SJSA1 (cell line): ENCODE data around the gene SACS. TPM values are rescaled to one million over a fixed set of nuclear protein-coding genes. Genes with fewer than 3 reads are reported as not detected.

Source experiments
- DNase-seq, 2 experiments: peaks; one replicate each; pipeline ENCODE4 v3.0.0-alpha.2; 2015 to 2020; ENCODE audit warnings: low spot score in 2 of 2, low read depth in 1 of 2
- H3K27ac ChIP-seq: fragments of 250-450 bp; sonication (Bioruptor Pico); 2 replicates; pipeline ENCODE4 v1.5.1; 2020; ENCODE audit warnings: mild to moderate bottlenecking, moderate library complexity
- H3K27me3 ChIP-seq: fragments of 250-450 bp; sonication (Bioruptor Pico); replicated peaks from 2 replicates; pipeline ENCODE4 v1.5.1; 2020; ENCODE audit warnings: mild to moderate bottlenecking, moderate library complexity
- H3K36me3 ChIP-seq: fragments of 250-450 bp; sonication (Bioruptor Pico); 2 replicates; pipeline ENCODE4 v1.5.1; 2020; ENCODE audit warnings: mild to moderate bottlenecking
- H3K4me1 ChIP-seq: fragments of 250-450 bp; sonication (Bioruptor Pico); replicated peaks from 2 replicates; pipeline ENCODE4 v1.6.1; 2021; ENCODE audit warnings: mild to moderate bottlenecking
- H3K4me3 ChIP-seq: fragments of 250-450 bp; sonication (Bioruptor Pico); 2 replicates; pipeline ENCODE4 v1.5.1; 2020; ENCODE audit warnings: mild to moderate bottlenecking
- H3K9me3 ChIP-seq: fragments of 250-450 bp; sonication (Bioruptor Pico); replicated peaks from 2 replicates; pipeline ENCODE4 v1.5.1; 2020; ENCODE audit warnings: mild to moderate bottlenecking
- total RNA-seq: library from RNA; depleted of rRNA; stranded (reverse); fragments of >200 nt; shearing (Covaris generic); gene quantifications from 2 replicates; pipeline ENCODE4 v1.2.3, GENCODE V29; 2014

The SACS gene
- total RNA-seq, 1 experiment from 2014 or later = 24.2 TPM

- Histone ChIP-seq H3K4me3 (peak overlapping the region; percentile 38), H3K9me3 (no peaks in the 10 kb centered on the region), H3K27ac (no peak overlapping the region), H3K36me3 (no peaks in the 10 kb centered on the region), H3K4me1 (peaks cover 8% of the 10 kb centered on the region; the same call in 1 of the 2 replicates), H3K27me3 (no peaks in the 10 kb centered on the region)
- peak; percentile 63 to 74 for DNase-seq
These were observed 32.9 kb upstream of the SACS start for GRCh38 chr13:23466144-23467002.

GRCh38 chr13:23463661-23464060 is 30.2 kb upstream of the SACS start:
- H3K27me3 ChIP-seq = no peaks in the 10 kb centered on the region
- no peak for DNase-seq
- no peak overlapping the region for H3K27ac ChIP-seq
- H3K36me3 ChIP-seq = no peaks in the 10 kb centered on the region
- H3K4me1 ChIP-seq = peaks cover 8% of the 10 kb centered on the region; the same call in 1 of the 2 replicates
- no peak overlapping the region for H3K4me3 ChIP-seq
- no peaks in the 10 kb centered on the region for H3K9me3 ChIP-seq

GRCh38 chr13:23462815-23463559 is 29.5 kb upstream of the SACS start:
- no peak for DNase-seq

GRCh38 chr13:23461544-23461943 is 28.0 kb upstream of the SACS start:
- Histone ChIP-seq H3K4me1 (peaks cover 7% of the 10 kb centered on the region; the same call in 1 of the 2 replicates), H3K36me3 (no peaks in the 10 kb centered on the region), H3K4me3 (no peak overlapping the region), H3K27ac (no peak overlapping the region), H3K27me3 (no peaks in the 10 kb centered on the region), H3K9me3 (no peaks in the 10 kb centered on the region)
- DNase-seq = no peak

More at GRCh38 chr13:23462815-23463559, 29.5 kb upstream of the SACS start:
- Histone ChIP-seq H3K4me1 (peaks cover 8% of the 10 kb centered on the region; the same call in 1 of the 2 replicates), H3K4me3 (no peak overlapping the region), H3K27me3 (no peaks in the 10 kb centered on the region), H3K27ac (no peak overlapping the region), H3K36me3 (no peaks in the 10 kb centered on the region), H3K9me3 (no peaks in the 10 kb centered on the region)

GRCh38 chr13:23460921-23461320 is 27.4 kb upstream of the SACS start:
- 0 out of 2 replicates have a peak, but pooled peaks cover under 1% of the 10 kb centered on the region for H3K4me1 ChIP-seq
- no peak overlapping the region for H3K4me3 ChIP-seq
- DNase-seq = no peak
- H3K36me3 ChIP-seq = no peaks in the 10 kb centered on the region
- no peaks in the 10 kb centered on the region for H3K9me3 ChIP-seq
- H3K27me3 ChIP-seq = no peaks in the 10 kb centered on the region
- H3K27ac ChIP-seq = no peak overlapping the region

- no peaks in the 10 kb centered on the region for H3K4me1 ChIP-seq
- no peak overlapping the region for H3K4me3 ChIP-seq
- H3K27me3 ChIP-seq = no peaks in the 10 kb centered on the region
- H3K27ac ChIP-seq = no peak overlapping the region
- no peak for DNase-seq
- no peaks in the 10 kb centered on the region for H3K9me3 ChIP-seq
- no peaks in the 10 kb centered on the region for H3K36me3 ChIP-seq
These were observed 26.8 kb upstream of the SACS start for GRCh38 chr13:23460309-23460708.

GRCh38 chr13:23458989-23459388 is 25.5 kb upstream of the SACS start:
- Histone ChIP-seq H3K27ac (no peak overlapping the region), H3K4me1 (no peaks in the 10 kb centered on the region), H3K36me3 (no peaks in the 10 kb centered on the region), H3K4me3 (no peak overlapping the region), H3K27me3 (no peaks in the 10 kb centered on the region), H3K9me3 (no peaks in the 10 kb centered on the region)
- no peak for DNase-seq

- Histone ChIP-seq H3K4me3 (no peak overlapping the region), H3K27me3 (no peaks in the 10 kb centered on the region), H3K9me3 (no peaks in the 10 kb centered on the region), H3K36me3 (no peaks in the 10 kb centered on the region), H3K4me1 (no peaks in the 10 kb centered on the region), H3K27ac (no peak overlapping the region)
- DNase-seq = no peak
These were observed 23.1 kb upstream of the SACS start for GRCh38 chr13:23456437-23457210.

- no peaks in the 10 kb centered on the region for H3K9me3 ChIP-seq
- H3K4me3 ChIP-seq = no peak overlapping the region
- no peak for DNase-seq
- no peak overlapping the region for H3K27ac ChIP-seq
- H3K27me3 ChIP-seq = no peaks in the 10 kb centered on the region
- no peaks in the 10 kb centered on the region for H3K36me3 ChIP-seq
- H3K4me1 ChIP-seq = no peaks in the 10 kb centered on the region
These were observed 22.1 kb upstream of the SACS start for GRCh38 chr13:23455401-23456185.

- H3K4me3 ChIP-seq = no peak overlapping the region
- H3K4me1 ChIP-seq = no peaks in the 10 kb centered on the region
- no peaks in the 10 kb centered on the region for H3K27me3 ChIP-seq
- no peak overlapping the region for H3K27ac ChIP-seq
- no peaks in the 10 kb centered on the region for H3K9me3 ChIP-seq
- no peak for DNase-seq
- H3K36me3 ChIP-seq = no peaks in the 10 kb centered on the region
These were observed 19.6 kb upstream of the SACS start for GRCh38 chr13:23453132-23453531.

- Histone ChIP-seq H3K9me3 (no peaks in the 10 kb centered on the region), H3K4me3 (no peak overlapping the region), H3K27ac (no peak overlapping the region), H3K36me3 (no peaks in the 10 kb centered on the region), H3K4me1 (no peaks in the 10 kb centered on the region), H3K27me3 (no peaks in the 10 kb centered on the region)
- no peak for DNase-seq
These were observed 17.0 kb upstream of the SACS start for GRCh38 chr13:23450340-23451046.

- Histone ChIP-seq H3K27ac (no peak overlapping the region), H3K4me1 (no peaks in the 10 kb centered on the region), H3K9me3 (no peaks in the 10 kb centered on the region), H3K27me3 (no peaks in the 10 kb centered on the region), H3K4me3 (no peak overlapping the region), H3K36me3 (no peaks in the 10 kb centered on the region)
- DNase-seq = no peak
These were observed 16.1 kb upstream of the SACS start for GRCh38 chr13:23449398-23450162.
